ENCODE measurements around the gene COLEC11. TPM values are rescaled to one million over a fixed set of nuclear protein-coding genes. Genes with fewer than 3 reads are reported as not detected.

The COLEC11 gene
- total RNA-seq, 1 experiment from 2014 or later, result 0.39 TPM

GRCh38 chr2:3672861-3673678, 78.2 kb downstream of the COLEC11 start:
- no peak for TF ChIP-seq CTCF (conservative IDR thresholded peaks at IDR 0.05)
- no peak overlapping the region for H3K27ac Mint-ChIP-seq
- Histone ChIP-seq H2AFZ (ENCODE audit: low read length) (no peak overlapping the region), H3K23me2 (ENCODE audit: insufficient read length, low read depth, low read length, poor library complexity, severe bottlenecking) (peaks cover 2% of the 10 kb centered on the region), H4K5ac (ENCODE audit: insufficient read length, low read depth, low read length) (no peak overlapping the region), H3K4me2 (ENCODE audit: insufficient read depth, insufficient read length, low read length) (no peak overlapping the region), H3K79me2 (ENCODE audit: insufficient read depth, low read length) (no peaks in the 10 kb centered on the region), H3K4ac (ENCODE audit: low read depth, low read length) (no peak overlapping the region), H2BK15ac (ENCODE audit: low read depth, low read length) (no peak overlapping the region), H4K8ac (replicated peaks; ENCODE audit: insufficient read length, low read depth, low read length) (no peak overlapping the region), H3K27me3 (ENCODE audit: insufficient read depth, low read length) (no peaks in the 10 kb centered on the region), H3K9ac (ENCODE audit: extremely low read depth, insufficient read length, low read length) (no peak overlapping the region), H2AK5ac (ENCODE audit: insufficient read length, low read length) (no peak overlapping the region), H3K14ac (ENCODE audit: insufficient read depth, low read length) (no peak overlapping the region), H2BK5ac (ENCODE audit: insufficient read length, low read length) (no peak overlapping the region), H4K91ac (ENCODE audit: insufficient read length, low read depth, low read length) (no peak overlapping the region), H3K4me1 (ENCODE audit: insufficient read depth, low read length) (no peaks in the 10 kb centered on the region), H4K20me1 (ENCODE audit: control insufficient read depth, insufficient read depth, insufficient read length) (peaks cover 1% of the 10 kb centered on the region), H3K23ac (ENCODE audit: insufficient read length, low read depth, low read length) (no peak overlapping the region), H2BK20ac (ENCODE audit: low read depth, low read length, poor library complexity, severe bottlenecking) (no peak overlapping the region), H3K27ac (ENCODE audit: insufficient read length, low read depth, low read length) (no peak overlapping the region), H3K18ac (ENCODE audit: insufficient read length, low read depth, low read length) (no peak overlapping the region), H2BK12ac (ENCODE audit: insufficient read length, low read depth, low read length) (no peak overlapping the region), H3K79me1 (ENCODE audit: insufficient read depth, low read depth, low read length, poor library complexity, severe bottlenecking) (no peaks in the 10 kb centered on the region), H3T11ph (ENCODE audit: low read length) (no peak overlapping the region), H3K56ac (ENCODE audit: insufficient read length, low read depth, low read length) (no peak overlapping the region), H3K9me3 (ENCODE audit: control insufficient read depth, low read depth, low read length) (no peaks in the 10 kb centered on the region), H2BK120ac (ENCODE audit: low read depth, low read length, poor library complexity, severe bottlenecking) (no peak overlapping the region)
- no peak for DNase-seq
- no peaks in the 10 kb centered on the region for H3K4me1 Mint-ChIP-seq
- H3K36me3 Mint-ChIP-seq (ENCODE audit: insufficient read depth in 1 of 3, low read depth in 3 of 3), result no peaks in the 10 kb centered on the region
- no peaks in the 10 kb centered on the region; a peak in 1 of 5 replicates for H3K9me3 Mint-ChIP-seq
- no CpG with 5 or more reads among the region's 9 CpGs for whole genome bisulfite sequencing (ENCODE audit: extremely low coverage, insufficient read length, low lambda C conversion rate)
- no peak overlapping the region for H3K4me3 Mint-ChIP-seq
- H3K27me3 Mint-ChIP-seq (ENCODE audit: low read depth), result peaks cover 11% of the 10 kb centered on the region

Data from H9 (cell line).